Measurements from ENCODE around the gene INPP5B.

DNA sequence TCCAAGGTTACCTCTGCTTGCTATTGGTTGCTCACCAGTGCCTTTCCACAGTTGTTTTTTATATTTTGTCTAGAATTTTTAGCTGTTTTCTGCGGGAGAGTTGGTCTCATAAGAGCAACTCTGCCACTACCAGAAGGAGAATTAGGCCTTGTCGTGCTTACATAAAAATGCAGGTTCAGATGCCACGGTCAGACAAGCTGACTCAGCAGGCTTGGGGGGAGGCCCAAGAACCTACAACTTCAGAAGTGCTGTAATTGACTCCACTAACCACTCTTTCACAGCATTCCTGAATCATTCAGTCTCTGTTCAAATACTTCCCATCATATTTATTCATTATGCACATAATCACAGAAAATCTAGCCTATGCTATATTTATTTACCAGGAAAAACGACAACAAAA, 115.7 kb downstream of the INPP5B start:
- no peak for TF ChIP-seq POLR2AphosphoS5 (IDR thresholded peaks at IDR 0.05; ENCODE audit: low read depth, low read length)
- TF ChIP-seq POLR2A (IDR thresholded peaks at IDR 0.05; ENCODE audit: low read depth, low read length): no peak

Measured in GM12892 (cell line).